ENCODE data around the gene ADH7.

Gene ADH7

GRCh38 chr4:99408346-99408745 is 26.8 kb downstream of the ADH7 start:
- DNase-seq, result no peak
- H3K79me1 ChIP-seq (replicated peaks; ENCODE audit: low read length, poor library complexity, severe bottlenecking), result no peaks in the 10 kb centered on the region
- H3K4me1 ChIP-seq (ENCODE audit: control insufficient read depth, insufficient read depth, low read depth, low read length), result peaks cover 1% of the 10 kb centered on the region
- H3K23ac ChIP-seq (ENCODE audit: low read length in 2 of 2), result no peak overlapping the region
- no peak overlapping the region for H3K4me3 ChIP-seq (ENCODE audit: insufficient read depth in 1 of 2, low read depth in 1 of 2, low read length in 2 of 2)
- H2AK5ac ChIP-seq (ENCODE audit: low read length, severe bottlenecking), result no peak overlapping the region
- no peak overlapping the region for H3K9ac ChIP-seq (ENCODE audit: low read length)
- no peak overlapping the region for H2BK120ac ChIP-seq (ENCODE audit: low read depth, low read length)
- H2BK12ac ChIP-seq (ENCODE audit: low read length in 2 of 2), result no peak overlapping the region
- no peak overlapping the region for H4K91ac ChIP-seq (ENCODE audit: low read length)
- no peaks in the 10 kb centered on the region for H3K36me3 ChIP-seq (ENCODE audit: control insufficient read depth in 1 of 2, insufficient read depth in 2 of 2, low read depth in 1 of 2, low read length in 2 of 2)
- no peak overlapping the region for H2BK5ac ChIP-seq (ENCODE audit: low read depth, low read length, poor library complexity, severe bottlenecking)
- H3K18ac ChIP-seq (ENCODE audit: low read depth in 1 of 2, low read length in 2 of 2), result no peak overlapping the region
- no peaks in the 10 kb centered on the region for H3K27me3 ChIP-seq (ENCODE audit: control insufficient read depth in 1 of 2, insufficient read depth in 1 of 2, low read length in 2 of 2)
- no peak overlapping the region for H3K14ac ChIP-seq (ENCODE audit: low read length in 2 of 2)
- no peak overlapping the region for H4K8ac ChIP-seq (ENCODE audit: low read length)
- H2AFZ ChIP-seq (ENCODE audit: low read depth, low read length), result no peak overlapping the region
- no peak overlapping the region for H3K4ac ChIP-seq (ENCODE audit: low read depth in 1 of 2, low read length in 2 of 2)
- H3K27ac ChIP-seq (ENCODE audit: low read length, poor library complexity, severe bottlenecking), result no peak overlapping the region
- H2BK15ac ChIP-seq (ENCODE audit: low read depth, poor library complexity, severe bottlenecking), result no peak overlapping the region
- no peaks in the 10 kb centered on the region for H3K9me3 ChIP-seq (ENCODE audit: control insufficient read depth, low read length)
- H3K4me2 ChIP-seq (ENCODE audit: low read length, poor library complexity, severe bottlenecking), result no peak overlapping the region

DNA sequence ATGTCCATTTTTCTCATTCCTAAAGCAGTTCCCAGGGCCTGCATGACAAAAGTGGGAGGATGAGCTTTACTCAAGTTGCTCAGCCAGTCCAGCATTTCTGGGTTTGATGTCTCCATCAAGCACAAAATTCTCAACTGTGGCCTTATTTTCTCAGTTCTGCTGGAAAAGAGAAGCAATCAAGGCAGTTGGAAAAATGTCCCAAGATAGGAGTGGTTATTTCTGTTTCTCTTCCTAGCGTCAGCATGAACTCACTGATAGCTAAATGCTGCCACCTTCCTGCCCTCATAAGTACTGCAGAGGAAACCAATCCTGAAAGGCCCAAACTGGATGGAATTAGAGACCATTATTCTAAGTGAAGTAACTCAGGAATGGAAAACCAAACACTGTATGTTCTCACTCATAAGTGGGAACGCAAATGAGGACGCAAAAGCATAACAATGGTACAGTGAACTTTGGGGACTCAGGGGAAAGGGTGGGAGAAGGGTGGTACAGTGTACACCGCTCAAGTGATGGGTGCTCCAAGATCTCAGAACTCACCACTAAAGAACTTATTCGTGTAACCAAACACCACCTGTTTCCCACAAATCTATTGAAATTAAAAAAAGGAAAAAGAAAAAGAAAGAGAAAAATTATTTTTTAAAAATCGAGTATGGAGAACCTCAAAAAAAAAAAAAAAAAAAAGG is 29.6 kb downstream of the ADH7 start:
- Histone ChIP-seq H2BK12ac (ENCODE audit: low read length in 2 of 2) (no peak overlapping the region), H3K36me3 (ENCODE audit: control insufficient read depth in 1 of 2, insufficient read depth in 2 of 2, low read depth in 1 of 2, low read length in 2 of 2) (no peaks in the 10 kb centered on the region), H2BK5ac (ENCODE audit: low read depth, low read length, poor library complexity, severe bottlenecking) (no peak overlapping the region), H3K9me3 (ENCODE audit: control insufficient read depth, low read length) (no peaks in the 10 kb centered on the region), H3K14ac (ENCODE audit: low read length in 2 of 2) (no peak overlapping the region), H2AK5ac (ENCODE audit: low read length, severe bottlenecking) (no peak overlapping the region), H3K18ac (ENCODE audit: low read depth in 1 of 2, low read length in 2 of 2) (no peak overlapping the region), H3K4me1 (ENCODE audit: control insufficient read depth, insufficient read depth, low read depth, low read length) (peaks cover 4% of the 10 kb centered on the region), H3K4me2 (ENCODE audit: low read length, poor library complexity, severe bottlenecking) (no peak overlapping the region), H2BK120ac (ENCODE audit: low read depth, low read length) (no peak overlapping the region), H3K27ac (ENCODE audit: low read length, poor library complexity, severe bottlenecking) (peak overlapping the region; percentile 84), H2BK15ac (ENCODE audit: low read depth, poor library complexity, severe bottlenecking) (no peak overlapping the region), H3K79me1 (replicated peaks; ENCODE audit: low read length, poor library complexity, severe bottlenecking) (no peaks in the 10 kb centered on the region), H2AFZ (ENCODE audit: low read depth, low read length) (no peak overlapping the region), H4K91ac (ENCODE audit: low read length) (no peak overlapping the region), H3K9ac (ENCODE audit: low read length) (peak overlapping the region; percentile 83), H4K8ac (ENCODE audit: low read length) (no peak overlapping the region), H3K23ac (ENCODE audit: low read length in 2 of 2) (no peak overlapping the region), H3K4ac (ENCODE audit: low read depth in 1 of 2, low read length in 2 of 2) (no peak overlapping the region), H3K27me3 (ENCODE audit: control insufficient read depth in 1 of 2, insufficient read depth in 1 of 2, low read length in 2 of 2) (no peaks in the 10 kb centered on the region), H3K4me3 (ENCODE audit: insufficient read depth in 1 of 2, low read depth in 1 of 2, low read length in 2 of 2) (no peak overlapping the region)
- WGBS, result 50% methylated on average over 2 of the region's 6 CpGs
- peak; percentile 73 for DNase-seq

- 38% methylated on average over 2 of the region's 4 CpGs for WGBS
- Histone ChIP-seq H3K9ac (ENCODE audit: low read length) (peak overlapping the region; percentile 83), H3K79me1 (replicated peaks; ENCODE audit: low read length, poor library complexity, severe bottlenecking) (no peaks in the 10 kb centered on the region), H3K4me3 (ENCODE audit: insufficient read depth in 1 of 2, low read depth in 1 of 2, low read length in 2 of 2) (no peak overlapping the region), H3K23ac (ENCODE audit: low read length in 2 of 2) (no peak overlapping the region), H4K91ac (ENCODE audit: low read length) (no peak overlapping the region), H2BK120ac (ENCODE audit: low read depth, low read length) (no peak overlapping the region), H3K4me2 (ENCODE audit: low read length, poor library complexity, severe bottlenecking) (no peak overlapping the region), H3K18ac (ENCODE audit: low read depth in 1 of 2, low read length in 2 of 2) (no peak overlapping the region), H2AFZ (ENCODE audit: low read depth, low read length) (no peak overlapping the region), H3K27ac (ENCODE audit: low read length, poor library complexity, severe bottlenecking) (peak overlapping the region; percentile 98), H4K8ac (ENCODE audit: low read length) (no peak overlapping the region), H3K4ac (ENCODE audit: low read depth in 1 of 2, low read length in 2 of 2) (no peak overlapping the region), H3K14ac (ENCODE audit: low read length in 2 of 2) (no peak overlapping the region), H3K9me3 (ENCODE audit: control insufficient read depth, low read length) (no peaks in the 10 kb centered on the region), H2BK12ac (ENCODE audit: low read length in 2 of 2) (no peak overlapping the region), H3K36me3 (ENCODE audit: control insufficient read depth in 1 of 2, insufficient read depth in 2 of 2, low read depth in 1 of 2, low read length in 2 of 2) (no peaks in the 10 kb centered on the region), H2AK5ac (ENCODE audit: low read length, severe bottlenecking) (peak overlapping the region; percentile 59), H2BK15ac (ENCODE audit: low read depth, poor library complexity, severe bottlenecking) (no peak overlapping the region), H3K27me3 (ENCODE audit: control insufficient read depth in 1 of 2, insufficient read depth in 1 of 2, low read length in 2 of 2) (no peaks in the 10 kb centered on the region), H2BK5ac (ENCODE audit: low read depth, low read length, poor library complexity, severe bottlenecking) (peak overlapping the region; percentile 88), H3K4me1 (ENCODE audit: control insufficient read depth, insufficient read depth, low read depth, low read length) (peaks cover 4% of the 10 kb centered on the region)
- peak; percentile 58 for DNase-seq
These were observed 30.4 kb downstream of the ADH7 start for GRCh38 chr4:99404595-99405287.

DNA sequence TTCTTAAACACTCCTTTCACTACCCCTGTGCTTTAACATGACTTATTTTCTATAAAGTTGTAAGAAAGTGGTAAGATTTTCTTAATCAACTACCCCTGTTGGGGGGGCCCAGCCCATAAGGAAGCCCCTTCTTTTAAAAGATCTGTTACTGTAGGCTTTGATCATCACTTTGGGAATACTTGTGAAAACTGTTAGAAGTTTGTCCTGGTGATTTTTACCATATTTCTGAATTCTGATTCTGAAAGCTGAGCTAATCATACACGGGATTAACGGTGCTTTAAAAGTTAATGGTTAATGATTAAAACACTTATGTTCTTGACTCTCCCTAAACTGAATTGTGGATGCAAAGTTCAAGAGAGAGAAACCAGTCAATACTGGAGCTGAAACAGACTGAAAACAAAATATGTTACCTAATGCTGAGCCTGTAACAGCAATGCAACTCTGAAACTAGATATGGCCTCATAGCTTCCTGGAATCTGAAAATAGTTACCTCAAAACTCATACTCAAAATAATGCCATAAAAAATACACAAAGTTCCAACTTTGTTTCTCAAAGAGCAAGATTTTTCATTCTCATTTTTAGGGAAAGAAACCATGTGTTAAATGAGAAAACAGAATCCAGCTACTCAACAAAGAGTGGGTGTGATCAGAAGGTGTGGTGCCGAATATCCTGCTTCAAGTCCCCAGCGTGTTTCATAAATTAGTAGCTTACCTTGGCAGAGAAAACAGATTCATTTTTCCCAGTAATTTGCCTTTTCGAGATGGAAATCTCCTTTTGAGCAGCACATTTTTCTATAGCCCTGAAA is 31.6 kb downstream of the ADH7 start:
- H3K4me3 ChIP-seq (ENCODE audit: insufficient read depth in 1 of 2, low read depth in 1 of 2, low read length in 2 of 2), result no peak overlapping the region
- no peak overlapping the region for H4K91ac ChIP-seq (ENCODE audit: low read length)
- H4K8ac ChIP-seq (ENCODE audit: low read length), result no peak overlapping the region
- peak overlapping the region; percentile 98 for H3K27ac ChIP-seq (ENCODE audit: low read length, poor library complexity, severe bottlenecking)
- H3K4me1 ChIP-seq (ENCODE audit: control insufficient read depth, insufficient read depth, low read depth, low read length), result peaks cover 4% of the 10 kb centered on the region
- no peak for DNase-seq
- no peaks in the 10 kb centered on the region for H3K36me3 ChIP-seq (ENCODE audit: control insufficient read depth in 1 of 2, insufficient read depth in 2 of 2, low read depth in 1 of 2, low read length in 2 of 2)
- H2AFZ ChIP-seq (ENCODE audit: low read depth, low read length), result no peak overlapping the region
- no peak overlapping the region for H2BK15ac ChIP-seq (ENCODE audit: low read depth, poor library complexity, severe bottlenecking)
- no peak overlapping the region for H2BK120ac ChIP-seq (ENCODE audit: low read depth, low read length)
- no peaks in the 10 kb centered on the region for H3K79me1 ChIP-seq (replicated peaks; ENCODE audit: low read length, poor library complexity, severe bottlenecking)
- H3K9ac ChIP-seq (ENCODE audit: low read length), result peak overlapping the region; percentile 80
- no peak overlapping the region for H2BK12ac ChIP-seq (ENCODE audit: low read length in 2 of 2)
- no peak overlapping the region for H3K14ac ChIP-seq (ENCODE audit: low read length in 2 of 2)
- no peaks in the 10 kb centered on the region for H3K9me3 ChIP-seq (ENCODE audit: control insufficient read depth, low read length)
- H3K23ac ChIP-seq (ENCODE audit: low read length in 2 of 2), result no peak overlapping the region
- peak overlapping the region; percentile 52 for H3K4me2 ChIP-seq (ENCODE audit: low read length, poor library complexity, severe bottlenecking)
- no peak overlapping the region for H3K18ac ChIP-seq (ENCODE audit: low read depth in 1 of 2, low read length in 2 of 2)
- WGBS, result 93% methylated on average over 4 of the region's 5 CpGs
- H3K27me3 ChIP-seq (ENCODE audit: control insufficient read depth in 1 of 2, insufficient read depth in 1 of 2, low read length in 2 of 2), result no peaks in the 10 kb centered on the region
- peak overlapping the region; percentile 99 for H2AK5ac ChIP-seq (ENCODE audit: low read length, severe bottlenecking)
- no peak overlapping the region for H3K4ac ChIP-seq (ENCODE audit: low read depth in 1 of 2, low read length in 2 of 2)
- H2BK5ac ChIP-seq (ENCODE audit: low read depth, low read length, poor library complexity, severe bottlenecking), result peak overlapping the region; percentile 94
